ENCODE data around the gene SLC9C2.

GRCh38 chr1:173459885-173460284, 143.0 kb downstream of the SLC9C2 start:
- TF ChIP-seq CTCF (IDR thresholded peaks at IDR 0.05) (no peak), POLR2A (IDR thresholded peaks at IDR 0.05) (no peak), POLR2AphosphoS5 (IDR thresholded peaks at IDR 0.05) (no peak), EP300 (IDR thresholded peaks at IDR 0.05; ENCODE audit: low read depth) (no peak)
